Psoas muscle (tissue), 8 donors: Measurements from ENCODE around the gene NEDD9. TPM values are rescaled to one million over a fixed set of nuclear protein-coding genes. Genes with fewer than 3 reads are reported as not detected.

Experiments used
- ATAC-seq, 4 donors: fragments of 200-7000 bp; cut with Tn5 transposase; one replicate each; pipeline ENCODE4 v1.9.1; 2020; ENCODE audit warnings: moderate library complexity in 3 of 4, mild to moderate bottlenecking in 2 of 4
- DNase-seq, 2 donors: peaks; one replicate each; pipeline ENCODE4 v3.0.0-alpha.2; 2020
- H3K27ac ChIP-seq: fragments of 200-600 bp; one replicate; pipeline ENCODE4 v1.8.0; 2022
- H3K27me3 ChIP-seq, 3 donors: fragments of 200-600 bp in 1 of 3; one replicate each; pipeline versions ENCODE4 v1.6.1 to v1.8.0; 2013 to 2022; ENCODE audit warnings: low read length in 2 of 3, mild to moderate bottlenecking in 2 of 3, moderate library complexity in 1 of 3; ENCODE audit not compliant: insufficient read depth in 3 of 3
- H3K36me3 ChIP-seq, 2 donors: fragments of 200-600 bp in 1 of 2; one replicate each; pipeline versions ENCODE4 v1.6.1 to v1.8.0; 2013 to 2022; ENCODE audit warnings: low read depth in 1 of 2, mild to moderate bottlenecking in 1 of 2, moderate library complexity in 1 of 2; ENCODE audit not compliant: insufficient read depth in 1 of 2
- H3K4me1 ChIP-seq: fragments of 200-600 bp; one replicate; pipeline ENCODE4 v1.8.0; 2022
- H3K4me3 ChIP-seq: fragments of 200-600 bp; one replicate; pipeline ENCODE4 v1.8.0; 2022; ENCODE audit warnings: mild to moderate bottlenecking
- H3K9me3 ChIP-seq: fragments of 200-600 bp; one replicate; pipeline ENCODE4 v1.8.0; 2022
- CTCF ChIP-seq: fragments of 200-600 bp; IDR thresholded peaks from one replicate; pipeline ENCODE4 v1.8.0; 2022; ENCODE audit warnings: antibody characterized with exemption
- WGBS, 3 donors: extraction: QIAGEN DNeasy Blood & Tissue Kit; methylation state at CpG; one replicate each; pipeline versions ENCODE4 v1.1.6 to v1.1.7; 2013; 5-methylcytosine and 5-hydroxymethylcytosine counted together
- intact Hi-C, 2 donors: fragments of 100-400 bp; cut with DNase I; formaldehyde crosslinking; loops; one replicate each; pipeline versions ENCODE4 v1.11.0 to v1.14.2; 2022
- polyA plus RNA-seq, 3 donors: library from polyadenylated mRNA; stranded (reverse); fragments of 200-250 nt; gene quantifications; one replicate each; pipeline ENCODE4 v1.2.3, GENCODE V29; 2013
- total RNA-seq, 4 donors: library from RNA; stranded (reverse); fragmentation: NEBNext Ultra II Directional in 2 of 4; extraction: Animal tissue kit (Norgen Biotek cat#: 25700) in 2 of 4; gene quantifications; one replicate each; pipeline versions ENCODE4 v1.2.1 to v1.2.4, GENCODE V29; 2021 to 2023
- donor health status: healthy with polysubstance abuse.
- donor health status: DM: no; HTN: no; CAD: no; lungs with moderate emphysema.
- donor health status: Bipolar disorder and iron deficiency.
- donor health status: healthy.
- donor health status: DM: yes; HTN: yes; CAD: no.
- donor health status: DM: no; HTN: no; CAD: no.
- donor health status: DM: no; HTN: no; CAD: no.
- donor health status: DM: yes; HTN: yes; CAD: no.

NEDD9 gene
- total and polyA plus RNA-seq, 7 donors = 9.0 to 15.7 (median 11.2) TPM

- no peak overlapping the region for H3K27ac ChIP-seq
- H3K27me3 ChIP-seq = no peaks in the 10 kb centered on the region
- H3K4me3 ChIP-seq = no peak overlapping the region
- no peak for ATAC-seq
- TF ChIP-seq CTCF = no peak
- H3K9me3 ChIP-seq = no peaks in the 10 kb centered on the region
- no peak for DNase-seq
- intact Hi-C loops = no loop called here
- H3K4me1 ChIP-seq = no peaks in the 10 kb centered on the region
- H3K36me3 ChIP-seq = no peaks in the 10 kb centered on the region
These were observed 76.9 kb downstream of the NEDD9 start for GRCh38 chr6:11155589-11155988.

GRCh38 chr6:11153447-11153846 is 79.0 kb downstream of the NEDD9 start:
- no peak for TF ChIP-seq CTCF

GRCh38 chr6:11152581-11152980 is 79.9 kb downstream of the NEDD9 start:
- Histone ChIP-seq H3K4me1 (no peaks in the 10 kb centered on the region), H3K36me3 (no peaks in the 10 kb centered on the region), H3K27ac (no peak overlapping the region), H3K9me3 (no peaks in the 10 kb centered on the region), H3K4me3 (no peak overlapping the region), H3K27me3 (no peaks in the 10 kb centered on the region)
- DNase-seq (no peak), ATAC-seq (no peak)
- intact Hi-C loops = no loop called here
- TF ChIP-seq CTCF = no peak

More at GRCh38 chr6:11153447-11153846, 79.0 kb downstream of the NEDD9 start:
- Histone ChIP-seq H3K27ac (no peak overlapping the region), H3K36me3 (no peaks in the 10 kb centered on the region), H3K4me3 (no peak overlapping the region), H3K9me3 (no peaks in the 10 kb centered on the region), H3K4me1 (no peaks in the 10 kb centered on the region), H3K27me3 (no peaks in the 10 kb centered on the region)
- 97 to 99% (median 97%) methylated on average over 6 of the region's 6 CpGs for WGBS, 3 donors
- intact Hi-C loops = no loop called here
- ATAC-seq = no peak
- DNase-seq = no peak

- intact Hi-C loops = no loop called here
- no peak for ATAC-seq
These were observed 81.0 kb downstream of the NEDD9 start for GRCh38 chr6:11151488-11151887.

More at GRCh38 chr6:11151488-11151887, 81.0 kb downstream of the NEDD9 start:
- no peaks in the 10 kb centered on the region for H3K9me3 ChIP-seq
- no peaks in the 10 kb centered on the region for H3K4me1 ChIP-seq
- no peak for TF ChIP-seq CTCF
- WGBS, 3 donors = 81 to 87% (median 85%) methylated on average over 1 of the region's 1 CpG
- DNase-seq = no peak
- H3K27me3 ChIP-seq = no peaks in the 10 kb centered on the region
- no peak overlapping the region for H3K4me3 ChIP-seq
- H3K36me3 ChIP-seq = no peaks in the 10 kb centered on the region
- H3K27ac ChIP-seq = no peak overlapping the region
